Keratinocyte (primary cell): Measurements from ENCODE around the gene AKAP13.

ENCODE experiments used
- EZH2 ChIP-seq: IDR thresholded peaks from one replicate; pipeline ENCODE4 v1.6.1; 2012; ENCODE audit warnings: inconsistent platforms, mild to moderate bottlenecking, low read length, moderate library complexity
- TF ChIP-seq, protein P1 (sequence below), 3 experiments: IDR thresholded peaks in 1 of 3; conservative IDR thresholded peaks in 1 of 3; optimal IDR thresholded peaks in 1 of 3; 2 replicates in 2 of 3; 3 replicates in 1 of 3; pipeline versions ENCODE3 to v1.5.1; 2011; ENCODE audit warnings: low read length in 3 of 3, mild to moderate bottlenecking in 3 of 3, moderate library complexity in 2 of 3, control low read depth in 1 of 3, inconsistent platforms in 1 of 3; ENCODE audit not compliant: insufficient read depth in 2 of 3; ENCODE audit errors: extremely low read depth in 1 of 3

DNA sequence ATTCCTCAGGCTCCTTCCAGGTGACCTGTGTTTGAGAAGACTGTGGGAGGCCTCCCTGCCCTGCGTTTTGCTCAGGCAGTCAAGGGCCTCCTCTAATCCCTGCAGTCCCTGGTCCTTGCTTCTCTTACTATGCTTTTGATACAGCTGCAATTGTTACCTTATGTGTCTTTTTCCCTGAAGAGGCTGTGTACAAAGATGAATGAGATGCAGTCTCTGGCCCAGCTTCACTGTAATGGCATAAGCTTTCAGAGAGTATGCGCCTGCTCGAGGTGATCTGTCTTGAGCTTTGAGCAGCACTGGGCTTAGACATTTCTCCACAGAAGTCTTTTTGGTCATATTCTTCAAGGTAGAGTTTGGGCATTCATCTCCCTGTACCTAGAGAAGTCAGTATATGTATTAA is 129.6 kb downstream of the AKAP13 start:
- no peak for TF ChIP-seq EZH2
- TF ChIP-seq, protein P1, sequence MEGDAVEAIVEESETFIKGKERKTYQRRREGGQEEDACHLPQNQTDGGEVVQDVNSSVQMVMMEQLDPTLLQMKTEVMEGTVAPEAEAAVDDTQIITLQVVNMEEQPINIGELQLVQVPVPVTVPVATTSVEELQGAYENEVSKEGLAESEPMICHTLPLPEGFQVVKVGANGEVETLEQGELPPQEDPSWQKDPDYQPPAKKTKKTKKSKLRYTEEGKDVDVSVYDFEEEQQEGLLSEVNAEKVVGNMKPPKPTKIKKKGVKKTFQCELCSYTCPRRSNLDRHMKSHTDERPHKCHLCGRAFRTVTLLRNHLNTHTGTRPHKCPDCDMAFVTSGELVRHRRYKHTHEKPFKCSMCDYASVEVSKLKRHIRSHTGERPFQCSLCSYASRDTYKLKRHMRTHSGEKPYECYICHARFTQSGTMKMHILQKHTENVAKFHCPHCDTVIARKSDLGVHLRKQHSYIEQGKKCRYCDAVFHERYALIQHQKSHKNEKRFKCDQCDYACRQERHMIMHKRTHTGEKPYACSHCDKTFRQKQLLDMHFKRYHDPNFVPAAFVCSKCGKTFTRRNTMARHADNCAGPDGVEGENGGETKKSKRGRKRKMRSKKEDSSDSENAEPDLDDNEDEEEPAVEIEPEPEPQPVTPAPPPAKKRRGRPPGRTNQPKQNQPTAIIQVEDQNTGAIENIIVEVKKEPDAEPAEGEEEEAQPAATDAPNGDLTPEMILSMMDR (optimal IDR thresholded peaks at IDR 0.05 in 1 of 3, IDR thresholded peaks at IDR 0.05 in 1 of 3, conservative IDR thresholded peaks at IDR 0.05 in 1 of 3; ENCODE audit: extremely low read depth in 1 of 3, insufficient read depth in 2 of 3, low read length in 3 of 3) = no peak
